ENCODE results near the gene CCDC9. TPM values are rescaled to one million over a fixed set of nuclear protein-coding genes. Genes with fewer than 3 reads are reported as not detected.

CCDC9 gene
- total RNA-seq, 1 donor from 2014 or later, result 26.1 TPM

GRCh38 chr19:47227352-47228167, 28.8 kb upstream of the CCDC9 start:
- H3K27me3 Mint-ChIP-seq (ENCODE audit: low read depth), result peaks cover 12% of the 10 kb centered on the region
- H3K27ac Mint-ChIP-seq (ENCODE audit: unreplicated experiment), result peak overlapping the region; percentile 70
- peaks cover 28% of the 10 kb centered on the region for H3K4me1 Mint-ChIP-seq
- H3K4me3 Mint-ChIP-seq, result peak overlapping the region; percentile 93
- peak; percentile 93 for DNase-seq (ENCODE audit: low read depth, low spot score)
- no peaks in the 10 kb centered on the region for H3K36me3 Mint-ChIP-seq (ENCODE audit: low read depth)
- TF ChIP-seq CTCF (conservative IDR thresholded peaks at IDR 0.05), result no peak
- no peaks in the 10 kb centered on the region for H3K9me3 Mint-ChIP-seq

GRCh38 chr19:47228168-47228936, 28.0 kb upstream of the CCDC9 start:
- peaks cover 33% of the 10 kb centered on the region for H3K4me1 Mint-ChIP-seq
- peak overlapping the region; percentile 93 for H3K4me3 Mint-ChIP-seq
- TF ChIP-seq CTCF (conservative IDR thresholded peaks at IDR 0.05), result no peak
- H3K36me3 Mint-ChIP-seq (ENCODE audit: low read depth), result no peaks in the 10 kb centered on the region
- peaks cover 13% of the 10 kb centered on the region for H3K27me3 Mint-ChIP-seq (ENCODE audit: low read depth)
- no peaks in the 10 kb centered on the region for H3K9me3 Mint-ChIP-seq
- no peak overlapping the region for H3K27ac Mint-ChIP-seq (ENCODE audit: unreplicated experiment)
- DNase-seq (ENCODE audit: low read depth, low spot score), result no peak

DNA sequence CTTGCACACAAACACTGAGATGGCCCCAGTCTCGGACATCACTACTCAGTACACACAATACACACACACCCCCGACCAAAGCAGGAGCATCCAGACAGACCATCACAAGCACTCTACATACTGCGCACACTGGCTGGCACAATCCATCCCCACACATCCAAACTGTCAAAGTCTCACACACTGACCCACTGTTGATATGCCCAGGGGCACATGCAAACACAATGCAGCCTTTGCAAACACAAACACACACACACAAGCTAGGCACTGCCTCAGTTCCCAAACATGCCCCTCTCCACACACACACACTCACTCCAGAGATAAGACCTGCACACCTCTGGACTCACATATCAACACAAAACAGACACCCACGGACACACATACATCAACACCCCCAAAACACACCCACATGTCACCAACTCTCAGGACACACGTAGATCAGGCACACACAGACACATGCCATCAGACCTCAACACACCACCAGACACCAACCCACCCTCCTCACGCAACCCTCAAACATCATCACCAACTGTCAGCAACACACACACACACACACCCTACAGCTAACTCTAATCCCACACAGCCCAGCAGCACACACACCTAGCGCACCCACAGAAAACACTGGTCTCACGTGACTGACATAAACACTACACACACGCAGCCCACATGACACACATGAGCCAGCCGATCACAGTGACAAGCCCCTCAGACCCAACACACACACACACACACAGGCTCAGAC, 27.2 kb upstream of the CCDC9 start:
- Mint-ChIP-seq H3K27me3 (ENCODE audit: low read depth) (peaks cover 13% of the 10 kb centered on the region), H3K27ac (ENCODE audit: unreplicated experiment) (no peak overlapping the region), H3K4me1 (peaks cover 33% of the 10 kb centered on the region), H3K9me3 (no peaks in the 10 kb centered on the region), H3K4me3 (no peak overlapping the region), H3K36me3 (ENCODE audit: low read depth) (no peaks in the 10 kb centered on the region)
- TF ChIP-seq CTCF (conservative IDR thresholded peaks at IDR 0.05), result no peak
- no peak for DNase-seq (ENCODE audit: low read depth, low spot score)

GRCh38 chr19:47229676-47230053, 26.7 kb upstream of the CCDC9 start:
- Mint-ChIP-seq H3K4me1 (peaks cover 33% of the 10 kb centered on the region), H3K9me3 (no peaks in the 10 kb centered on the region), H3K4me3 (no peak overlapping the region), H3K27ac (ENCODE audit: unreplicated experiment) (no peak overlapping the region), H3K36me3 (ENCODE audit: low read depth) (no peaks in the 10 kb centered on the region), H3K27me3 (ENCODE audit: low read depth) (peaks cover 13% of the 10 kb centered on the region)
- TF ChIP-seq CTCF (conservative IDR thresholded peaks at IDR 0.05), result no peak
- DNase-seq (ENCODE audit: low read depth, low spot score), result no peak

Data from neural crest cell (in vitro differentiated cells).